HL-60 (cell line): ENCODE data around the gene SSMEM1.

Experiments used
- DNase-seq, 2 experiments: peaks; one replicate each; pipeline ENCODE4 v3.0.0-alpha.2; 2010 to 2020; ENCODE audit warnings: low read depth in 1 of 2, low spot score in 1 of 2
- H3K27ac ChIP-seq: fragments of 250-450 bp; sonication (Bioruptor Pico); replicated peaks from 2 replicates; pipeline ENCODE4 v1.5.1; 2020; ENCODE audit warnings: mild to moderate bottlenecking, moderate library complexity
- H3K27me3 ChIP-seq: fragments of 250-450 bp; sonication (Bioruptor Pico); 2 replicates; pipeline ENCODE4 v1.5.1; 2021; ENCODE audit warnings: mild to moderate bottlenecking, moderate library complexity; ENCODE audit not compliant: insufficient read depth, poor library complexity, severe bottlenecking
- H3K4me3 ChIP-seq: replicated peaks from 2 replicates; pipeline ENCODE4 v1.5.1; 2011; ENCODE audit warnings: mild to moderate bottlenecking, control low read depth, low read length; ENCODE audit not compliant: insufficient read depth
- CTCF ChIP-seq: IDR thresholded peaks from one replicate; pipeline ENCODE4 v1.5.1; 2011; ENCODE audit warnings: low read length, control low read depth, inconsistent platforms; ENCODE audit not compliant: insufficient read depth
- GABPA ChIP-seq: IDR thresholded peaks from 2 replicates; pipeline ENCODE4 v1.6.1; 2012; ENCODE audit warnings: low read depth
- POLR2AphosphoS5 ChIP-seq: IDR thresholded peaks from 2 replicates; pipeline ENCODE4 v1.6.1; 2012; ENCODE audit warnings: low read depth
- REST ChIP-seq: IDR thresholded peaks from 2 replicates; pipeline ENCODE4 v1.6.1; 2012; ENCODE audit warnings: low read depth; ENCODE audit not compliant: insufficient replicate concordance
- SPI1 ChIP-seq: IDR thresholded peaks from 2 replicates; pipeline ENCODE4 v1.6.1; 2012; ENCODE audit warnings: low read depth, mild to moderate bottlenecking, borderline replicate concordance
- long read RNA-seq: library from polyadenylated mRNA; unstranded; transcript quantifications from one replicate; pipeline ENCODE4 v2.0.0, GENCODE V29; 2020

SSMEM1 gene
- long read RNA-seq = 0 reads

- H3K27me3 ChIP-seq = no peaks in the 10 kb centered on the region
- TF ChIP-seq CTCF (no peak), POLR2AphosphoS5 (no peak), GABPA (no peak), SPI1 (no peak), REST (no peak)
- DNase-seq = no peak
- H3K4me3 ChIP-seq = no peak within 1 kb of the TSS
- no peak within 1 kb of the TSS; the same call in 1 of the 2 replicates for H3K27ac ChIP-seq
Observed at GRCh38 chr7:130207642-130208041, at the start of gene SSMEM1. Gene SSMEM1, plus strand, starts transcription at chr7:130207860. Its CDS starts 51 bp downstream, at chr7:130207911.

- no peak for DNase-seq
- H3K4me3 ChIP-seq = no peak overlapping the region
- TF ChIP-seq POLR2AphosphoS5 (no peak), REST (no peak), CTCF (no peak), SPI1 (no peak), GABPA (no peak)
- no peak overlapping the region for H3K27ac ChIP-seq
- no peaks in the 10 kb centered on the region for H3K27me3 ChIP-seq
Observed at GRCh38 chr7:130160023-130160422, 47.6 kb upstream of the SSMEM1 start.

GRCh38 chr7:130160455-130160854, 47.2 kb upstream of the SSMEM1 start:
- no peaks in the 10 kb centered on the region for H3K27me3 ChIP-seq
- DNase-seq = no peak
- no peak for TF ChIP-seq GABPA
- TF ChIP-seq POLR2AphosphoS5 = no peak
- TF ChIP-seq CTCF = no peak
- no peak for TF ChIP-seq SPI1
- no peak for TF ChIP-seq REST
- H3K27ac ChIP-seq = no peak overlapping the region
- no peak overlapping the region for H3K4me3 ChIP-seq
